Left renal pelvis (tissue), 4 donors: ENCODE measurements around the gene ZEB2. TPM values are rescaled to one million over a fixed set of nuclear protein-coding genes. Genes with fewer than 3 reads are reported as not detected.
"Not testable (repeated sequence)": the region's sequence is repeated elsewhere in the genome, so short reads cannot be mapped to it uniquely, and the experiment has no call there.

Experiments
- DNase-seq, 4 donors: peaks; one replicate each; pipeline ENCODE4 v3.0.0-alpha.2; 2013; ENCODE audit warnings: low read depth in 4 of 4, low spot score in 3 of 4
- polyA plus RNA-seq, 4 donors: library from polyadenylated mRNA; unstranded; fragments of 120-200 nt; gene quantifications; one replicate each; pipeline ENCODE4 v1.2.1, GENCODE V29; 2013; ENCODE audit not compliant: insufficient read length in 4 of 4

ZEB2 gene
- polyA plus RNA-seq, 4 donors = 60.5 to 165 (median 118) TPM

GRCh38 chr2:144364247-144364646, 155.7 kb downstream of the ZEB2 start:
- not testable (repeated sequence) for DNase-seq

GRCh38 chr2:144362401-144362800, 157.5 kb downstream of the ZEB2 start:
- no peak for DNase-seq

GRCh38 chr2:144361742-144362141, 158.2 kb downstream of the ZEB2 start:
- DNase-seq = no peak

- DNase-seq = no peak
These were observed 160.2 kb downstream of the ZEB2 start for GRCh38 chr2:144359684-144360083.

GRCh38 chr2:144358979-144359541, 160.9 kb downstream of the ZEB2 start:
- DNase-seq = no peak

- no peak for DNase-seq
These were observed 161.4 kb downstream of the ZEB2 start for GRCh38 chr2:144358374-144358964.

- no peak for DNase-seq
These were observed 162.1 kb downstream of the ZEB2 start for GRCh38 chr2:144357623-144358373.

GRCh38 chr2:144356402-144356801, 163.5 kb downstream of the ZEB2 start:
- no peak for DNase-seq

GRCh38 chr2:144354953-144355352, 165.0 kb downstream of the ZEB2 start:
- DNase-seq = no peak

- no peak for DNase-seq
These were observed 168.2 kb downstream of the ZEB2 start for GRCh38 chr2:144351687-144352086.

- DNase-seq = no peak
These were observed 169.6 kb downstream of the ZEB2 start for GRCh38 chr2:144350151-144350802.

- DNase-seq = no peak
These were observed 170.2 kb downstream of the ZEB2 start for GRCh38 chr2:144349674-144350073.

GRCh38 chr2:144348846-144349245, 171.1 kb downstream of the ZEB2 start:
- no peak for DNase-seq

- DNase-seq = no peak
These were observed 173.7 kb downstream of the ZEB2 start for GRCh38 chr2:144346229-144346628.

- no peak for DNase-seq
These were observed 176.8 kb downstream of the ZEB2 start for GRCh38 chr2:144343145-144343544.

- no peak for DNase-seq
These were observed 178.4 kb downstream of the ZEB2 start for GRCh38 chr2:144341538-144341937.

GRCh38 chr2:144339048-144339447, 180.9 kb downstream of the ZEB2 start:
- no peak for DNase-seq

- no peak for DNase-seq
These were observed 185.4 kb downstream of the ZEB2 start for GRCh38 chr2:144334551-144334950.
